ENCODE data around the gene GLB1L. TPM values are rescaled to one million over a fixed set of nuclear protein-coding genes. Genes with fewer than 3 reads are reported as not detected.

GLB1L gene
- total RNA-seq, 1 donor from 2014 or later, result 6.5 TPM

DNA sequence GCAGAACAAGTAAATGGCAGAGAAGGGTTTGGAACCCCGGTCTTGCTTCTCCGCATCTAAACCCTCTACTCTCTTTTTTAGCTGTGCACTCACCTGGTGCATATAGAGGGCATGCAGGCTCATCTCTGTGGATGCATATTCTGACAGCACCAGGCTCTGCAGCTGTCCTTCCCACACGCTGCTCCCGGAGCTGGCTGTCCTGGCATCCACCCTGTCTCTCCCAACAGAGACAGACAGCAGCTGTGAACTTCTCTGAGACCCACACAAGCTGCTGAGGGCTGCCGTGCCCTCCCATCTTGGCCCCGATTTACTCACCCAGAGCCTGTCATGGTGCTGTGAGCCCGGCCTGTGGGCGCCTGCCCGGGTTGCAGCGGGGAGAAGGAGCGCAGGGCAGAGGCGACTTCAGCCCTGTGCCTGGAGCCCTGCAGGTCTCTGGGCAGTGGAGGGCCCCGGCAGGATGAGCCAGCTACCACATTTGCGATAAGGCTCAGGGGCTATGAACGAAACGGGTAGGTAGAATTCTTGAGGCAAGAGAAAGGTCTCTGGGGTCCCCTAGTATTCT lies 23.2 kb downstream of the GLB1L start:
- DNase-seq, result no peak

- no peak for DNase-seq
Measured at GRCh38 chr2:219220652-219221402, 24.4 kb downstream of the GLB1L start.

DNA sequence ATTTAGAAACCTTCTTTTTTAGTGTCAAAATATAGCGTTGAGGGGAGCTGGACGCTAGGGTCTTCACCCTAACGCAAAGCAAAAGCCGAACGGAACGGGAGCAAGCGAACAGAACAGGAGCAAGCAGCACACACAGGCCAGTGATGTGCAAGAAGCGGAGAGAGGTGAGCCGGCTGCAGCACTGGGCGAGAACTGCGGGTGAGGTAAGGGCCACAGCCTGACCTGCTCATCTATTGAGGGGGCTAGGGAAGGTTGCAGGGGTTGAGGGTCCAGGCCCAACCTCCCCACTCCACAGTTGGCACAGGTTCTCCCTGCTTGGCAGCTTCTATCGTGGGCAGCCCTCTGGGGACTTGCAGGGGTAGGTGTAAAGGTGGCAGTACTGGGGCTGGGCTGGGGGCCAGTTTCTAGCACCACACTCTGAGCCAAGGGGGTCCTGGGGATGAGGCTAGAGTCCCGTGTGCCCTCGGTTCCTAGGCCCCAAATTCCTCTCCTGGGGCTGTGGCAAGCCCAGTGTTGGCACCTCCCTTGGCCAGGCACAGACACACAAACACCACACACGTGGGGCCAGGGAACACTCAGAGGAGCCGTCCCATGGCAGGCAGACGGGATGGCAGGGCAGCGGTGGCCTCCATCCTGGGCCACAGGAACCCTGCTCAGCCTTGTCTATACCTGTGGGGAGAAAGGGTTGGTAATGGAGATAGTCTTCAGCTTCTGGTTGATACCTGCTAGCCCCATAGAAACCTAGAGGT lies 25.3 kb downstream of the GLB1L start:
- no peak for DNase-seq

- peak; percentile 95 for DNase-seq
Measured at GRCh38 chr2:219218732-219219701, 26.2 kb downstream of the GLB1L start, which contains the start of gene ABCB6. Gene ABCB6 (minus strand): TSS chr2:219218958. CDS start chr2:219218673, 285 bp downstream.

DNA sequence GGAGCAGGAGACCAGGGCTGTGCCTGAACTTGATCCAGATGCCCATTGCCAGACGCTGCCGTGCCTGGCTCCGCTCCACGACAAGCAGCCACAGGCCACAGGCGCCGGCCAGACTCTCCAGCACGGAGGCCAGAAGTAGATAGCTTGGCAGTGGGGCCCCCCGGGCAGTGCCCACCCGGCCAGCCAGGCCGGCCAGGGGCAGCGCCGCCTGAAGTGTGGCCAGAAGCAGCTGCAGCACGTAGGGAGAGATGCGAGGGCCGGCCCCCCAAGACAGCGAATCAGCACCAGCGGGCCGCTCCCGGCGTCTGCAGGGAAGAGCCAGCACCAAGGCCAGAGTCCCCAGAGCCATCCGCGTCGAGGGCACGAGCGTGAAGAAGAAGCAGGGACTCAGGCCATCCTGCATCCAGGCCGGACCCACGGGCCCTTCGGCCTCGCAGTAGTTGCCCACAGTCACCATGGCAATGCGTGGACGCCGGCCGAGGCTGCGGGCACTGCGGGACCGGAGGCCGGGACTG lies 27.0 kb downstream of the GLB1L start:
- peak; percentile 78 for DNase-seq

- DNase-seq, result no peak
Measured at GRCh38 chr2:219216535-219216915, 28.7 kb downstream of the GLB1L start.

GRCh38 chr2:219215871-219216534 lies 29.2 kb downstream of the GLB1L start:
- DNase-seq, result no peak

DNA sequence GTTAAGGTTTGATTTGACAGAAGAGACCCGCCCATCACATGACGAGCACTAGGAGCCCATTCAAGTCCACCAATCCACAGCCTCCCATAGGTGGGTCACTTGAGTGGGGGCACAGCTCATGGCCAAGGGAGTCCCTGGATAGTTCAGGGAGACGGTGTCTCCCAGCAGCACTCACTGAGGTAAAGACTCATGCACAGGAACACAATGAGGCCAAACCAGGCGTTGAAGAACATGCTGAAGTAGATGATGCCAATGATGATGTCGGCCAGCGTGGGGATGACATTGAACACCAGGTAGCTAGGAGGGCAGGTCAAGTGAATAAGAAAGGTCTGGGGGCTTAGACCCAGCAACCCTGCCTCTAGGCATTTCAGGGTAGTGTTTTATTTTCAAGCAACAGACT lies 30.5 kb downstream of the GLB1L start:
- no peak for DNase-seq

DNA sequence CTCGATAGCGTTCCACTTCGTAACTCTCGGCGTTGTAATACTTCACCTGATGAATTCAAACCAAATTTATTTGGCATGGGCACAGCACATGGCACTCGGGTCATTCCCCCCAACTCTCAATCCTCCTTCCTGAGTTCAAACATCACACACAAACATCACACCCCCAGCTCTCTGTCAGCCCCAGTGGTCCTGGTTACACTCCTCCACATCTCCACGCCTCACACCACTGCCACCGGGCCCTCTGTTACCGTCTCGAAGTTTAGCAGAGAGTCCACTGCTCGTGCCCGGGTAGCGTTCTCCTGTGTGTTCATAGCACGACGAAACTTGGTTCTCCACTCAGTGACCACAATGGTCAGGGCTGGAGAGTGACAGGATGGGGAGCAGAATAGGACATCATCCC lies 31.1 kb downstream of the GLB1L start:
- DNase-seq, result no peak

- no peak for DNase-seq
Measured at GRCh38 chr2:219213486-219214071, 31.7 kb downstream of the GLB1L start.

GRCh38 chr2:219213026-219213415 lies 32.2 kb downstream of the GLB1L start:
- DNase-seq, result no peak

- DNase-seq, result no peak
Measured at GRCh38 chr2:219210886-219211362, 34.3 kb downstream of the GLB1L start.

DNA sequence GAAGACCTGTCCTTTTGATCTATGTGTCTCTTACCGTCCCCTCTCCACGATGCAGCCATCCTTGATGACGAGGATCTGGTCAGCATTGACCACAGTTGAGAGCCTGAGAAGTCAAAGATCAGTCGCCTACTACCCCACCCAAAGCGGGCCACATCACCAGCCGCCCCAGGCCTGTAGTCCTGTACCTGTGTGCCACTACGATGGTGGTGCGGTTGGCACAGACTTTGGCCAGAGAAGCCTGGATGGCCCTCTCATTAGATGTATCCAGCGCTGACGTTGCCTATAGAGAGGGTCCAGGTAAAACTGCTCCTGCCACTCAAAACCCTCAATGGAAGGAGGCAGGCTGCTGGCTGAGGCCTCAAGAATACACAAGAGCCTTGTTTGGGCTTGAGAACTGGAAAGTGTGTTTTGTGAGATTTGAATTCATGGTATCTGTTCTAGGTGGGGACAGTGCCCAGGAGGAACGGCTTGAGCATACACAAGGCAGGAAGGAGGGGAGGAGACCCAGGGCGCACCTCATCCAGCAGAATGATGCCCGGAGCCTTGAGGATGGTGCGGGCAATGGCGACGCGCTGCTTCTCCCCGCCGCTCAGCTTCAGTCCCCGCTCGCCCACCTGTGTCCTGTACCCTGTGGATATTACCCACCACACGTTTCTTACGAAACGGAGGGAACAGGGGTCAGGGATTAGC lies 34.9 kb downstream of the GLB1L start:
- no peak for DNase-seq

GRCh38 chr2:219209236-219210195 lies 35.7 kb downstream of the GLB1L start:
- DNase-seq, result no peak

DNA sequence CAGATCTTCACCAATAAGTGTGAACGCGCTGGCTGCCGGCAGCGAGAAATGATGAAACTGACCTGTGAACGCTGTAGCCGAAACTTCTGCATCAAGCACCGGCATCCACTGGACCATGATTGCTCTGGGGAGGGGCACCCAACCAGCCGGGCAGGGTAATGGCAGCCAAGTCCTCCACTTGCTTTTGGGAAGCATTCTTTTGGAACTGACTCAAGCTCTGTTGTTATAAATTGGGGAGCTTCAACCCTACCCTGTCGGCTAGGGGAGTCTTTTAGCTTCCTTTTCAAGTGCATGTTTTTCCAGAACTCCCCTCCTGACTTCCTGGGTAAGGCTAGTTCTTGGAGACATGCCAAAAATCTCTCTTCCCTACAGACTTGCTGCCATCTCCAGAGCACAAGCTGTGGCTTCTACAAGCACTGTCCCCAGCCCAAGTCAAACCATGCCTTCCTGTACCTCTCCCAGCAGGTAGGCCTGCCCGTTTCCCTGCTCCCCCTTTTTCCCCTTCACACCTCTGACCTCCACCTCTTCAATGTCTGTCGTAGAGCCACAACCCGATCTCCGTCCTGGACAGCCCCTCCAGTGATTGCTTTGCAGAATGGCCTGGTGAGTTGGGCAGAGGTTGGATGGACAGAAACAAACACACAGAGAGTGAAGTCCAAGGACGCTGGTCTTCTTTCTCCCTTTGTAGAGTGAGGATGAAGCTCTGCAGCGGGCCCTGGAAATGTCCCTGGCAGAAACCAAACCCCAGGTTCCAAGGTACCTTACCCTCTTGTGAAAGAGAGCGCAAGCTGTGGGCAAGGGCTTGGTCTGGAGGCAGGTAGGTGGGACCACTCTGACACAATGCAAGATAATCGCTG lies 37.1 kb downstream of the GLB1L start:
- DNase-seq, result peak; percentile 45

GRCh38 chr2:219207134-219207883 lies 37.9 kb downstream of the GLB1L start:
- peak; percentile 7 for DNase-seq

DNA sequence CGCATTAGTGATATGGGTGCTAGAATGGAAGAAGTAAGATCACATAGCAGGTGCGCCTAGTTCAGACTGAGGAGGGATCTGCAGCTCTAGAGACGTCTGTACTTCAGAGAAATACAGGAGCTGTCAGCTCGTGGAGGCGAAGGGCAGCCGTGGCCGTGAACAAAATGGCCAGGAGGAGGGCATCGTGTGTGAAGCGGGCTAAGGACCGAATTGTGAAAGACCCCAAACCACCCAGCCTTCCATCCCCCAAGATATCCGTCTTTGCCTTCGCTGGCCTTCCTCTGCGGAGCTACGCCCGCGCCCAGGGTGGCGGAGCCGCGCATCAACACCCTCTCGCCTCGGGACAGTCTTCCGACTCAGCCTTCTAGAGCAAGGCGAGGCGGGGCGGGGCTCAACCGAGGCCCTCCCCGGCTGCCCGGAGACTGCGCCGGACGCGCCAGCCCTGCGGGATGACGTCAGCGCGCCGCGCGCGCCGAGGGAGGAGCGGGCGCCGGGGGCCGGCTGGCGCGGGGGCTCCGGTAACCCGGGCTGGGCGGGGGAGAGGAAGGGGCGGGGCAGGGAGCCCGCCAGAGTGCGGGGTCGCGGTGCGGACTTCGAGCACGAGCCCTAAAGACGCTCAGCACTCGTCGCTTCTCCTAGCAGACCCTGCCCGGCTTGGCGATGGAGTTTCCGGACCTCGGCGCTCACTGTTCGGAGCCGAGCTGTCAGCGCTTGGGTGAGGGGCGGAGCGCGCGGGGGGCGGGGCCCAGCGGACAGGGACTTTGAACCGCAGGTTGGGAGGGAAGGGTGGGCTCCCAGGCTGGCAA lies 38.7 kb downstream of the GLB1L start, which contains the start of gene ZFAND2B:
Gene ZFAND2B, plus strand, starts transcription at position 455 of the 806 bp plus-strand sequence. Its CDS starts 206 bp downstream, at position 661.
- peak; percentile 96 for DNase-seq

Measured in dermis blood vessel endothelial cell (primary cell).